ENCODE results near the gene PDGFB. TPM values are rescaled to one million over a fixed set of nuclear protein-coding genes. Genes with fewer than 3 reads are reported as not detected.

Gene PDGFB
- total RNA-seq, 2 donors from 2014 or later = 5.9 to 10.4 TPM

DNA sequence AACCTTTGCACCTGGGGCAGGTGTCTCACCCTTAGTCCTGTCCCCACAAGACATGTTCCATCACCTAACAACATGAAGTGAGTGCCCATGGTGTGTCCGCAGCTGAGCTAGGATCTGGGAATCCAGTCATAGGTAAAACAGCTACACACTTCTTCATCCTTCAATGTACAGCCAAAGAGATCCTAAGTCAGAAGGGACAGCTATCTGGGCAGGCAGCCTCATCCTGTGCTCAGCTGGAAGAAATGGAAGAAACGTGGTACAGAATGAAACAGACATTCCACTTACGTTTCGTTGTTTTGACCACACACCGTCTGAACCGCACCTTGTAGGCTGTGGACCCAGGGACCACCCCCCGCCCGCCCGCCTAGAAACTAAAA lies 30.8 kb downstream of the PDGFB start:
- Mint-ChIP-seq H3K9me3 (peaks cover 12% of the 10 kb centered on the region), H3K27ac (peak overlapping the region; percentile 79), H3K36me3 (ENCODE audit: low read depth) (no peaks in the 10 kb centered on the region), H3K27me3 (ENCODE audit: insufficient read depth) (no peaks in the 10 kb centered on the region), H3K4me1 (peaks cover 24% of the 10 kb centered on the region), H3K4me3 (peak overlapping the region; percentile 23)
- Histone ChIP-seq H3K4me1 (ENCODE audit: control insufficient read depth, insufficient read depth, low read length) (no peaks in the 10 kb centered on the region), H3K9ac (ENCODE audit: extremely low read depth, low read length, poor library complexity, severe bottlenecking) (no peak overlapping the region), H3K9me3 (ENCODE audit: control insufficient read depth, low read length) (no peaks in the 10 kb centered on the region), H3K27me3 (ENCODE audit: control insufficient read depth, insufficient read depth, low read length, poor library complexity, severe bottlenecking) (no peaks in the 10 kb centered on the region), H3K4me3 (ENCODE audit: low read length) (no peak overlapping the region), H3K27ac (ENCODE audit: low read depth, low read length) (no peak overlapping the region), H3K36me3 (ENCODE audit: control insufficient read depth, insufficient read depth, low read length) (no peaks in the 10 kb centered on the region)
- DNase-seq = no peak
- WGBS, 2 experiments (ENCODE audit: insufficient coverage in 1 of 2, insufficient read length in 1 of 2) = 84 to 86% methylated on average over 8 to 9 of the region's 9 CpGs
- TF ChIP-seq, protein P1, sequence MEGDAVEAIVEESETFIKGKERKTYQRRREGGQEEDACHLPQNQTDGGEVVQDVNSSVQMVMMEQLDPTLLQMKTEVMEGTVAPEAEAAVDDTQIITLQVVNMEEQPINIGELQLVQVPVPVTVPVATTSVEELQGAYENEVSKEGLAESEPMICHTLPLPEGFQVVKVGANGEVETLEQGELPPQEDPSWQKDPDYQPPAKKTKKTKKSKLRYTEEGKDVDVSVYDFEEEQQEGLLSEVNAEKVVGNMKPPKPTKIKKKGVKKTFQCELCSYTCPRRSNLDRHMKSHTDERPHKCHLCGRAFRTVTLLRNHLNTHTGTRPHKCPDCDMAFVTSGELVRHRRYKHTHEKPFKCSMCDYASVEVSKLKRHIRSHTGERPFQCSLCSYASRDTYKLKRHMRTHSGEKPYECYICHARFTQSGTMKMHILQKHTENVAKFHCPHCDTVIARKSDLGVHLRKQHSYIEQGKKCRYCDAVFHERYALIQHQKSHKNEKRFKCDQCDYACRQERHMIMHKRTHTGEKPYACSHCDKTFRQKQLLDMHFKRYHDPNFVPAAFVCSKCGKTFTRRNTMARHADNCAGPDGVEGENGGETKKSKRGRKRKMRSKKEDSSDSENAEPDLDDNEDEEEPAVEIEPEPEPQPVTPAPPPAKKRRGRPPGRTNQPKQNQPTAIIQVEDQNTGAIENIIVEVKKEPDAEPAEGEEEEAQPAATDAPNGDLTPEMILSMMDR (conservative IDR thresholded peaks at IDR 0.05) = no peak

DNA sequence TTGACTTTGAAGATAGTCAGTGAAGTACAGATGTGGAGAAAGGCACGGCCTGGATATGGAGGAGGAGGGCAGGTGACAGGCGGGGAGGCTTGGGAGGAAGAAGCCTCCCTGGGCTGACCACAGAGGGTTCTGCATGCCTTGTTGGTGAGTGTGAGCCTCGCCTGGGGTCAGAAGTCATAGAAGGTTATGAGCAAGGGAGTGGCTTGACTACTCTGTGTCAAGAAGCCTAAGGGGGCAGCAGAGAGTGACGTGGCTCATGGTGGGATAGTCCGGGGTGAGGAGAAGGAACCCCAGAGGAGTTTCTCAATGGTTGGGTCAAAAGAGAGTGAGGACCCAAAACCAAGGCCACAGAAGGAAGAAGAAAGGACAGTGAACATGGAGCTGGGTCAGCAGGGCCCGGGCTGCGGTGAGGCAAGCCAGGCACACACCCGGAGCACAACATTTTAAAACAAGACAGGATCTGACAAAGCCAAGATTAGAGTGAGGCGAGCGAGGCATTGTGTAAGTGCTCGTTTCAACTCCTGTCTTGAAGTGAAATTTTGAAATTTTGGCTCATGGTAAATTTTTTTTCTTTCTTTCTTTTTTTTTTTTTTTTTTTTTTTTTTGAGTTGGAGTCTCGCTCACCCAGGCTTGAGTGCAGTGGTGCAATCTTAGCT lies 31.9 kb downstream of the PDGFB start:
- no peak overlapping the region for H3K4me3 ChIP-seq (ENCODE audit: low read length)
- H3K9me3 Mint-ChIP-seq = peaks cover 8% of the 10 kb centered on the region
- 69% methylated on average over 8 to 12 of the region's 12 CpGs for WGBS, 2 experiments (ENCODE audit: insufficient coverage in 1 of 2, insufficient read length in 1 of 2)
- H3K9me3 ChIP-seq (ENCODE audit: control insufficient read depth, low read length) = no peaks in the 10 kb centered on the region
- DNase-seq = peak; percentile 82
- no peaks in the 10 kb centered on the region for H3K27me3 Mint-ChIP-seq (ENCODE audit: insufficient read depth)
- TF ChIP-seq, protein P1 (conservative IDR thresholded peaks at IDR 0.05) = peak; percentile 64
- H3K27me3 ChIP-seq (ENCODE audit: control insufficient read depth, insufficient read depth, low read length, poor library complexity, severe bottlenecking) = no peaks in the 10 kb centered on the region
- H3K36me3 Mint-ChIP-seq (ENCODE audit: low read depth) = no peaks in the 10 kb centered on the region
- no peak overlapping the region for H3K4me3 Mint-ChIP-seq
- H3K36me3 ChIP-seq (ENCODE audit: control insufficient read depth, insufficient read depth, low read length) = no peaks in the 10 kb centered on the region
- no peak overlapping the region for H3K27ac ChIP-seq (ENCODE audit: low read depth, low read length)
- no peaks in the 10 kb centered on the region for H3K4me1 ChIP-seq (ENCODE audit: control insufficient read depth, insufficient read depth, low read length)
- H3K9ac ChIP-seq (ENCODE audit: extremely low read depth, low read length, poor library complexity, severe bottlenecking) = no peak overlapping the region
- peak overlapping the region; percentile 69 for H3K27ac Mint-ChIP-seq
- H3K4me1 Mint-ChIP-seq = peaks cover 24% of the 10 kb centered on the region

DNA sequence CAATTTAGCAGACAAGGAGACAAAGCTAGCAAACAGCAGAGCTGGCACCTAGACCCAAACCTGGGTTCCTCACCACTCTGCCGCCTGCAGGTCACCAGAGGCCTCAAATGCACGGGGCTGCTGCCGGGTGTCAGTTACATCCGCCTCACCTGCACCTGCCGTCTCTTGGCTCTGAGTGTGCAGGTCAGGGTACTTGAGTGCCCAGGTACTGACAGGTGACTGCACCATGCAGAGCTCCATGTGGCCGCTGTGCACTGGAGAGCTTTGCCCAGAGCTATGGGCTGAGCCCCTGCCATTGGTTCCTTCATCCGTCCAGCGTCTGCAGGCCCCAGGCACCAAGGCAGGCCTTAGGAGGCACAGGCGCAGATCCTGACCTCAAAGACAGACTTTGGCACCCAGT lies 35.0 kb downstream of the PDGFB start:
- no peaks in the 10 kb centered on the region for H3K36me3 Mint-ChIP-seq (ENCODE audit: low read depth)
- WGBS, 2 experiments (ENCODE audit: insufficient coverage in 1 of 2, insufficient read length in 1 of 2) = 83 to 92% methylated on average over 6 to 9 of the region's 9 CpGs
- no peak overlapping the region for H3K4me3 Mint-ChIP-seq
- no peaks in the 10 kb centered on the region for H3K9me3 Mint-ChIP-seq
- Histone ChIP-seq H3K4me3 (ENCODE audit: low read length) (no peak overlapping the region), H3K4me1 (ENCODE audit: control insufficient read depth, insufficient read depth, low read length) (no peaks in the 10 kb centered on the region), H3K36me3 (ENCODE audit: control insufficient read depth, insufficient read depth, low read length) (no peaks in the 10 kb centered on the region), H3K9ac (ENCODE audit: extremely low read depth, low read length, poor library complexity, severe bottlenecking) (no peak overlapping the region), H3K27me3 (ENCODE audit: control insufficient read depth, insufficient read depth, low read length, poor library complexity, severe bottlenecking) (no peaks in the 10 kb centered on the region), H3K9me3 (ENCODE audit: control insufficient read depth, low read length) (no peaks in the 10 kb centered on the region), H3K27ac (ENCODE audit: low read depth, low read length) (no peak overlapping the region)
- DNase-seq = peak; percentile 66
- peaks cover 20% of the 10 kb centered on the region for H3K4me1 Mint-ChIP-seq
- H3K27ac Mint-ChIP-seq = no peak overlapping the region
- TF ChIP-seq, protein P1 (conservative IDR thresholded peaks at IDR 0.05) = peak; percentile 29
- H3K27me3 Mint-ChIP-seq (ENCODE audit: insufficient read depth) = no peaks in the 10 kb centered on the region
